SK-N-SH treated with all-trans-retinoic acid at 6 μM for 48 hours (cell line): ENCODE measurements around the gene RAB4A.
A peak's percentile ranks its signal among the peaks of the same experiment; 100 is the strongest.

Experiments used
- ATAC-seq: fragments of 200-7000 bp; cut with Tn5 transposase; 3 replicates; pipeline ENCODE4 v1.9.1; 2020; ENCODE audit warnings: mild to moderate bottlenecking, moderate library complexity
- ARNTL ChIP-seq: fragments of 450-650 bp; formaldehyde crosslinking; IDR thresholded peaks from 2 replicates; pipeline ENCODE4 v1.5.0; 2020; ENCODE audit warnings: low read depth, mild to moderate bottlenecking, moderate library complexity, borderline replicate concordance
- BACH2 ChIP-seq: fragments of 250-450 bp; sonication (Bioruptor Pico); IDR thresholded peaks from 2 replicates; pipeline ENCODE4 v1.9.0; 2021; ENCODE audit warnings: mild to moderate bottlenecking, borderline replicate concordance
- CREB5 ChIP-seq: fragments of 250-450 bp; sonication (Bioruptor Pico); IDR thresholded peaks from 2 replicates; pipeline ENCODE4 v1.5.1; 2020; ENCODE audit warnings: low read depth, mild to moderate bottlenecking, moderate library complexity
- CSDC2 ChIP-seq: fragments of 250-450 bp; sonication (Bioruptor Pico); IDR thresholded peaks from 2 replicates; pipeline ENCODE4 v1.5.0; 2020; ENCODE audit warnings: mild to moderate bottlenecking, moderate library complexity
- CSRNP3 ChIP-seq: fragments of 250-450 bp; sonication (Bioruptor Pico); IDR thresholded peaks from 2 replicates; pipeline ENCODE4 v1.5.1; 2021; ENCODE audit warnings: mild to moderate bottlenecking, moderate library complexity
- ESRRG ChIP-seq: fragments of 250-450 bp; sonication (Bioruptor Pico); IDR thresholded peaks from 2 replicates; pipeline ENCODE4 v1.6.1; 2021; ENCODE audit warnings: mild to moderate bottlenecking
- ISL1 ChIP-seq: fragments of 250-450 bp; sonication (Bioruptor Pico); IDR thresholded peaks from 2 replicates; pipeline ENCODE4 v2.1.2; 2022; ENCODE audit warnings: mild to moderate bottlenecking, moderate library complexity
- PATZ1 ChIP-seq: fragments of 250-450 bp; sonication (Bioruptor Pico); IDR thresholded peaks from 2 replicates; pipeline ENCODE4 v1.8.0; 2020; ENCODE audit warnings: mild to moderate bottlenecking, moderate library complexity, borderline replicate concordance
- POU6F1 ChIP-seq: fragments of 250-450 bp; sonication (Bioruptor Pico); IDR thresholded peaks from 2 replicates; pipeline ENCODE4 v1.8.0; 2021; ENCODE audit warnings: low read depth, mild to moderate bottlenecking, moderate library complexity, borderline replicate concordance
- PPARA ChIP-seq: fragments of 250-450 bp; sonication (Bioruptor Pico); IDR thresholded peaks from 2 replicates; pipeline ENCODE4 v1.5.0; 2020; ENCODE audit warnings: mild to moderate bottlenecking, borderline replicate concordance
- RARB ChIP-seq: fragments of 250-450 bp; sonication (Bioruptor Pico); IDR thresholded peaks from 2 replicates; pipeline ENCODE4 v1.8.0; 2021; ENCODE audit warnings: mild to moderate bottlenecking, moderate library complexity
- SNAI2 ChIP-seq: fragments of 250-450 bp; sonication (Bioruptor Pico); IDR thresholded peaks from 2 replicates; pipeline ENCODE4 v1.5.0; 2020; ENCODE audit warnings: mild to moderate bottlenecking, moderate library complexity
- TCF4 ChIP-seq: fragments of 250-450 bp; sonication (Bioruptor Pico); IDR thresholded peaks from 2 replicates; pipeline ENCODE4 v1.8.0; 2021; ENCODE audit warnings: mild to moderate bottlenecking, moderate library complexity, borderline replicate concordance
- TOX ChIP-seq: fragments of 250-450 bp; sonication (Bioruptor Pico); IDR thresholded peaks from 2 replicates; pipeline ENCODE4 v1.8.0; 2021; ENCODE audit warnings: mild to moderate bottlenecking, moderate library complexity, borderline replicate concordance
- TSHZ2 ChIP-seq: fragments of 250-450 bp; sonication (Bioruptor Pico); IDR thresholded peaks from 2 replicates; pipeline ENCODE4 v1.5.0; 2020; ENCODE audit warnings: mild to moderate bottlenecking, moderate library complexity
- ZC3H10 ChIP-seq: fragments of 250-450 bp; sonication (Bioruptor Pico); IDR thresholded peaks from 2 replicates; pipeline ENCODE4 v1.5.1; 2021; ENCODE audit warnings: mild to moderate bottlenecking, moderate library complexity
- ZFP3 ChIP-seq: fragments of 250-450 bp; sonication (Bioruptor Pico); IDR thresholded peaks from 2 replicates; pipeline ENCODE4 v1.5.0; 2020; ENCODE audit warnings: mild to moderate bottlenecking, moderate library complexity
- ZFP30 ChIP-seq: fragments of 450-650 bp; formaldehyde crosslinking; IDR thresholded peaks from 2 replicates; pipeline ENCODE4 v1.5.0; 2022; ENCODE audit warnings: mild to moderate bottlenecking, moderate library complexity
- ZNF565 ChIP-seq: fragments of 450-650 bp; formaldehyde crosslinking; conservative IDR thresholded peaks from 2 replicates; pipeline ENCODE4 v1.5.0; 2020; ENCODE audit warnings: low read depth, mild to moderate bottlenecking, moderate library complexity
- ZNF70 ChIP-seq: fragments of 450-650 bp; formaldehyde crosslinking; IDR thresholded peaks from 2 replicates; pipeline ENCODE4 v1.5.0; 2020; ENCODE audit warnings: mild to moderate bottlenecking, moderate library complexity
- ZNF8 ChIP-seq: fragments of 450-650 bp; formaldehyde crosslinking; IDR thresholded peaks from 2 replicates; pipeline ENCODE4 v1.5.0; 2020; ENCODE audit warnings: mild to moderate bottlenecking, moderate library complexity

Gene RAB4A

GRCh38 chr1:229310833-229311232, 39.9 kb downstream of the RAB4A start (continued):
- no peak for TF ChIP-seq PATZ1
- no peak for TF ChIP-seq ZFP30
- no peak for TF ChIP-seq TOX (CRISPR knock-in tag)
- TF ChIP-seq BACH2 (CRISPR knock-in tag), result no peak
- TF ChIP-seq CSRNP3 (CRISPR knock-in tag), result no peak
- TF ChIP-seq, all 23 proteins: peak for 0

GRCh38 chr1:229316166-229316565, 45.3 kb downstream of the RAB4A start:
- no peak for ATAC-seq
- TF ChIP-seq TSHZ2 (CRISPR knock-in tag) (no peak), ARNTL (CRISPR knock-in tag) (no peak), ZFP30 (no peak), ZNF565 (CRISPR knock-in tag) (no peak), CREB5 (CRISPR knock-in tag) (no peak), PPARA (no peak), TOX (CRISPR knock-in tag) (no peak), CSRNP3 (CRISPR knock-in tag) (no peak), ZC3H10 (CRISPR knock-in tag) (no peak), TCF4 (CRISPR knock-in tag) (no peak), ZNF8 (CRISPR knock-in tag) (no peak), ISL1 (CRISPR knock-in tag) (no peak), ZFP3 (CRISPR knock-in tag) (no peak), ZNF70 (no peak), POU6F1 (CRISPR knock-in tag) (no peak), BACH2 (CRISPR knock-in tag) (no peak), ESRRG (CRISPR knock-in tag) (no peak), CSDC2 (CRISPR knock-in tag) (no peak), RARB (CRISPR knock-in tag) (no peak), SNAI2 (CRISPR knock-in tag) (no peak)

- ATAC-seq, result peak; percentile 57
These were observed 47.1 kb downstream of the RAB4A start for GRCh38 chr1:229318056-229318455.

More at GRCh38 chr1:229318056-229318455, 47.1 kb downstream of the RAB4A start:
- TF ChIP-seq RARB (CRISPR knock-in tag), result no peak
- TF ChIP-seq CSRNP3 (CRISPR knock-in tag), result no peak
